ENCODE results near the gene RYR3.

Gene RYR3

DNA sequence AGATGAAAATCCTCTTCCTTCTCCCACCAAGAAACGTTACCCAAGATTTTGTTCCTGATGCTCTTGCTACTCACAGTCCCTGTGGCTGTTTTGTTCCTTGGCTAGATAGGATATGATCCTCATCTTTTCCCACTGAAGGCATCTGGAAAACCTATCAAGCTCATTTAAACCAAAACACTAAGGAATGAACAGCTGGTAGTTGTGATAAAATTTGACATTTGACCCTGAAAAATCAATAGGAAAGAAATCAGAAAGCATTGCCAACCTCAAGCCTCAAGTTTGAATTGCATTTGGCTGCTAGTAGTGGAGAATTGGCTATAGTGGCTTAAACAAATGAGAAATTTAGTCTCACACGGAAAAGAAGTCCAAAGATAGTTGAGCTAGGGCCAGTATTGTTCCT lies 486.9 kb downstream of the RYR3 start:
- Histone ChIP-seq H3K9me2 (replicated peaks; ENCODE audit: insufficient read depth, low read length) (no peaks in the 10 kb centered on the region), H3K4me2 (ENCODE audit: low read depth, low read length, poor library complexity, severe bottlenecking) (no peak overlapping the region), H3K9ac (ENCODE audit: low read length) (no peak overlapping the region), H3K79me2 (ENCODE audit: insufficient read depth, low read length) (no peaks in the 10 kb centered on the region), H3K4me3 (ENCODE audit: insufficient read depth, low read length, poor library complexity, severe bottlenecking) (no peak overlapping the region), H3K9me3 (ENCODE audit: insufficient read depth, low read length) (no peaks in the 10 kb centered on the region), H3K36me3 (ENCODE audit: low read length) (no peaks in the 10 kb centered on the region), H4K20me1 (ENCODE audit: low read depth, low read length) (no peaks in the 10 kb centered on the region), H3K27me3 (ENCODE audit: low read length) (no peaks in the 10 kb centered on the region), H3F3A (ENCODE audit: insufficient read depth) (no peaks in the 10 kb centered on the region), H3K27ac (ENCODE audit: low read depth, low read length) (no peak overlapping the region), H2AFZ (ENCODE audit: low read depth, low read length, severe bottlenecking) (no peak overlapping the region)
- TF ChIP-seq, protein P1, sequence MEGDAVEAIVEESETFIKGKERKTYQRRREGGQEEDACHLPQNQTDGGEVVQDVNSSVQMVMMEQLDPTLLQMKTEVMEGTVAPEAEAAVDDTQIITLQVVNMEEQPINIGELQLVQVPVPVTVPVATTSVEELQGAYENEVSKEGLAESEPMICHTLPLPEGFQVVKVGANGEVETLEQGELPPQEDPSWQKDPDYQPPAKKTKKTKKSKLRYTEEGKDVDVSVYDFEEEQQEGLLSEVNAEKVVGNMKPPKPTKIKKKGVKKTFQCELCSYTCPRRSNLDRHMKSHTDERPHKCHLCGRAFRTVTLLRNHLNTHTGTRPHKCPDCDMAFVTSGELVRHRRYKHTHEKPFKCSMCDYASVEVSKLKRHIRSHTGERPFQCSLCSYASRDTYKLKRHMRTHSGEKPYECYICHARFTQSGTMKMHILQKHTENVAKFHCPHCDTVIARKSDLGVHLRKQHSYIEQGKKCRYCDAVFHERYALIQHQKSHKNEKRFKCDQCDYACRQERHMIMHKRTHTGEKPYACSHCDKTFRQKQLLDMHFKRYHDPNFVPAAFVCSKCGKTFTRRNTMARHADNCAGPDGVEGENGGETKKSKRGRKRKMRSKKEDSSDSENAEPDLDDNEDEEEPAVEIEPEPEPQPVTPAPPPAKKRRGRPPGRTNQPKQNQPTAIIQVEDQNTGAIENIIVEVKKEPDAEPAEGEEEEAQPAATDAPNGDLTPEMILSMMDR (IDR thresholded peaks at IDR 0.05; ENCODE audit: insufficient read depth, low read length, poor library complexity, severe bottlenecking): no peak
- no peak for TF ChIP-seq EZH2phosphoT487 (conservative IDR thresholded peaks at IDR 0.05; ENCODE audit: low read length)

DNA sequence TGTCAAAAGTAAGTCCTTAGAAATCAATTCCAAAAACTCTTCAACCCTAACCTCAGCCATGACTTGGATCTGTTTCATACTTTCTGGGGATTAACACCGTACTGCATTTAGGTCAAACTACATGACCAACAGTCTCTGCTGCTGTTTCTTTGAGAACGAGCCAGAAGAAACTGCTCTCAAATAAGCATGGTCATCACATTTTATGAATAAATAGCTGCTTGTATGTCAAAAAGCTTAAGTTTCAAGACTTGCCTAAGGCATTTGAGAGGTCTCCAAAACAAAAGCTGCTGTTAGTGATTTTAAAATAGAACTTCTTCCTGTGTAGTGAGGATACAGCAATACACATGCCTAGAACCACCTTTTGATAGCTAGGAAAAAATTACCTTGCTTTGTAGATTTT lies 491.2 kb downstream of the RYR3 start:
- Histone ChIP-seq H3K9ac (ENCODE audit: low read length) (no peak overlapping the region), H3K27me3 (ENCODE audit: low read length) (no peaks in the 10 kb centered on the region), H3K36me3 (ENCODE audit: low read length) (no peaks in the 10 kb centered on the region)

DNA sequence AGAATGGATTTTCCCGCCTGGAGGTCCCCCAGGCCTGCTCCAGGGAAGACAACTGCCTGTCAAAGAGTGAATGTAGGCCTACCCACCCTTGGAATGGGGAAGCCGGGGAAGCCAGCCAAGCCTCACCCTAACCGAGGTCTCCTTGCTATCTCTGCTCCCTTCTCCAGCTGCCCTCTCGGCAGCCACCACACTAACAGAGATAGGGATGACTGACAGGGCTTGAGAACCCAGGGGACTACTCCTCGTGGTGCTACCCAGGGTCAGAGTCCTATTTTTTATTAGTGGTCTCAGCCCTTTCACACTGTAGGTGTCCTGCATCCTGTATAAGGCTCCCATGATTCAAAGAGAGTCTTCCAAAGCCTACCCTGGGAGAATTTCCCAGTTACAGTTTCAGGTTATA lies 496.9 kb downstream of the RYR3 start:
- Histone ChIP-seq H3K4me3 (ENCODE audit: insufficient read depth, low read length, poor library complexity, severe bottlenecking) (no peak overlapping the region), H3F3A (ENCODE audit: insufficient read depth) (no peaks in the 10 kb centered on the region), H3K36me3 (ENCODE audit: low read length) (no peaks in the 10 kb centered on the region), H3K27ac (ENCODE audit: low read depth, low read length) (no peak overlapping the region), H3K79me2 (ENCODE audit: insufficient read depth, low read length) (no peaks in the 10 kb centered on the region), H3K4me2 (ENCODE audit: low read depth, low read length, poor library complexity, severe bottlenecking) (no peak overlapping the region), H3K9me3 (ENCODE audit: insufficient read depth, low read length) (no peaks in the 10 kb centered on the region), H4K20me1 (ENCODE audit: low read depth, low read length) (no peaks in the 10 kb centered on the region), H2AFZ (ENCODE audit: low read depth, low read length, severe bottlenecking) (no peak overlapping the region), H3K27me3 (ENCODE audit: low read length) (no peaks in the 10 kb centered on the region), H3K9me2 (replicated peaks; ENCODE audit: insufficient read depth, low read length) (no peaks in the 10 kb centered on the region), H3K9ac (ENCODE audit: low read length) (no peak overlapping the region)
- TF ChIP-seq EZH2phosphoT487 (conservative IDR thresholded peaks at IDR 0.05; ENCODE audit: low read length): no peak
- TF ChIP-seq, protein P1 (IDR thresholded peaks at IDR 0.05; ENCODE audit: insufficient read depth, low read length, poor library complexity, severe bottlenecking): no peak

More for the DNA sequence above, 491.2 kb downstream of the RYR3 start:
- Histone ChIP-seq H3K9me3 (ENCODE audit: insufficient read depth, low read length) (no peaks in the 10 kb centered on the region), H3K27ac (ENCODE audit: low read depth, low read length) (no peak overlapping the region), H3K4me2 (ENCODE audit: low read depth, low read length, poor library complexity, severe bottlenecking) (no peak overlapping the region), H3K9me2 (replicated peaks; ENCODE audit: insufficient read depth, low read length) (no peaks in the 10 kb centered on the region), H2AFZ (ENCODE audit: low read depth, low read length, severe bottlenecking) (no peak overlapping the region), H3K4me3 (ENCODE audit: insufficient read depth, low read length, poor library complexity, severe bottlenecking) (no peak overlapping the region), H4K20me1 (ENCODE audit: low read depth, low read length) (no peaks in the 10 kb centered on the region), H3K79me2 (ENCODE audit: insufficient read depth, low read length) (no peaks in the 10 kb centered on the region), H3F3A (ENCODE audit: insufficient read depth) (no peaks in the 10 kb centered on the region)
- TF ChIP-seq, protein P1 (IDR thresholded peaks at IDR 0.05; ENCODE audit: insufficient read depth, low read length, poor library complexity, severe bottlenecking): no peak
- no peak for TF ChIP-seq EZH2phosphoT487 (conservative IDR thresholded peaks at IDR 0.05; ENCODE audit: low read length)

Data from SU-DHL-6 (cell line).